ENCODE data around the gene FAM219B. TPM values are rescaled to one million over a fixed set of nuclear protein-coding genes. Genes with fewer than 3 reads are reported as not detected.
"Not testable (repeated sequence)": the region's sequence is repeated elsewhere in the genome, so short reads cannot be mapped to it uniquely, and the experiment has no call there.

FAM219B gene
- total RNA-seq, 1 experiment from 2014 or later, result 41.8 TPM

GRCh38 chr15:74920456-74920855, 13.8 kb upstream of the FAM219B start:
- intact Hi-C loops (cut with micrococcal nuclease; ENCODE audit: unreplicated experiment), result no loop called here
- Histone ChIP-seq H3K27ac (no peak overlapping the region), H3K9me3 (ENCODE audit: insufficient read depth, low read depth) (no peaks in the 10 kb centered on the region), H3F3A (ENCODE audit: insufficient read depth, low read depth) (no peaks in the 10 kb centered on the region; the same call in 1 of the 2 replicates), H3K4me1 (replicated peaks; ENCODE audit: insufficient read depth) (no peaks in the 10 kb centered on the region), H3K79me2 (ENCODE audit: low read depth) (no peaks in the 10 kb centered on the region), H3K4me2 (no peak overlapping the region), H2AFZ (no peak overlapping the region), H3K36me3 (ENCODE audit: low read depth) (peaks cover 21% of the 10 kb centered on the region; the same call in 1 of the 2 replicates), H4K20me1 (ENCODE audit: insufficient read depth) (no peaks in the 10 kb centered on the region), H3K9me2 (ENCODE audit: insufficient read depth) (no peaks in the 10 kb centered on the region), H3K27me3 (ENCODE audit: insufficient read depth, low read depth) (no peaks in the 10 kb centered on the region), H3K4me3 (no peak overlapping the region)
- no peak for TF ChIP-seq EZH2 (IDR thresholded peaks at IDR 0.05; ENCODE audit: low read depth)
- TF ChIP-seq CTCF (conservative IDR thresholded peaks at IDR 0.05), result no peak
- POLR2A ChIA-PET (ENCODE audit: unreplicated experiment), result no interaction called here
- CTCF ChIA-PET, result interaction anchor here (0.7 to 1.1 kb wide), 2 partner anchors 10 to 19 kb away, joined by 5 to 11 read pairs; no protein-coding TSS in a partner anchor
- BruUV-seq (replicated peaks), result no TSS peak
- DNase-seq, result no peak

- H3K4me3 ChIP-seq, result no peak overlapping the region
- H3K9me2 ChIP-seq (ENCODE audit: insufficient read depth), result no peaks in the 10 kb centered on the region
- no peaks in the 10 kb centered on the region for H3K79me2 ChIP-seq (ENCODE audit: low read depth)
- peaks cover 21% of the 10 kb centered on the region; the same call in 1 of the 2 replicates for H3K36me3 ChIP-seq (ENCODE audit: low read depth)
- H2AFZ ChIP-seq, result no peak overlapping the region
- no peaks in the 10 kb centered on the region for H3K4me1 ChIP-seq (replicated peaks; ENCODE audit: insufficient read depth)
- CTCF ChIA-PET, result no interaction called here
- BruUV-seq (replicated peaks), result no TSS peak
- no peaks in the 10 kb centered on the region for H3K9me3 ChIP-seq (ENCODE audit: insufficient read depth, low read depth)
- peaks cover 16% of the 10 kb centered on the region; the same call in 1 of the 2 replicates for H3F3A ChIP-seq (ENCODE audit: insufficient read depth, low read depth)
- DNase-seq, result no peak
- no peaks in the 10 kb centered on the region for H3K27me3 ChIP-seq (ENCODE audit: insufficient read depth, low read depth)
- intact Hi-C loops (cut with micrococcal nuclease; ENCODE audit: unreplicated experiment), result no loop called here
- no peak overlapping the region for H3K4me2 ChIP-seq
- TF ChIP-seq CTCF (conservative IDR thresholded peaks at IDR 0.05) (no peak), EZH2 (IDR thresholded peaks at IDR 0.05; ENCODE audit: low read depth) (no peak)
- H4K20me1 ChIP-seq (ENCODE audit: insufficient read depth), result no peaks in the 10 kb centered on the region
- no peak overlapping the region for H3K27ac ChIP-seq
- POLR2A ChIA-PET (ENCODE audit: unreplicated experiment), result interaction anchor here (0.6 kb wide), 1 partner anchor 38 kb away, joined by 3 read pairs; no protein-coding TSS in a partner anchor
These were observed 11.0 kb upstream of the FAM219B start for GRCh38 chr15:74917676-74918075.

GRCh38 chr15:74913799-74914198, 7.1 kb upstream of the FAM219B start:
- H3K79me2 ChIP-seq (ENCODE audit: low read depth); H2AFZ ChIP-seq; H3K27me3 ChIP-seq (ENCODE audit: insufficient read depth, low read depth); H3K4me3 ChIP-seq; H3K4me2 ChIP-seq; H3K4me1 ChIP-seq (replicated peaks; ENCODE audit: insufficient read depth); H4K20me1 ChIP-seq (ENCODE audit: insufficient read depth); DNase-seq; H3K9me2 ChIP-seq (ENCODE audit: insufficient read depth); BruUV-seq (replicated peaks); H3K36me3 ChIP-seq (ENCODE audit: low read depth); intact Hi-C loops (cut with micrococcal nuclease; ENCODE audit: unreplicated experiment); H3K9me3 ChIP-seq (ENCODE audit: insufficient read depth, low read depth); H3K27ac ChIP-seq: not testable (repeated sequence)
- H3F3A ChIP-seq (ENCODE audit: insufficient read depth, low read depth), result peaks cover 18% of the 10 kb centered on the region; the same call in 1 of the 2 replicates
- ChIA-PET POLR2A (ENCODE audit: unreplicated experiment) (interaction anchor here (0.5 kb wide), 1 partner anchor 34 kb away, joined by 5 read pairs; no protein-coding TSS in a partner anchor), CTCF (interaction anchor here (0.6 to 0.9 kb wide), 3 partner anchors 11 to 188 kb away, joined by 6 to 16 read pairs (median 6); no protein-coding TSS in a partner anchor)
